ENCODE results near the gene MTERF4.

The MTERF4 gene

DNA sequence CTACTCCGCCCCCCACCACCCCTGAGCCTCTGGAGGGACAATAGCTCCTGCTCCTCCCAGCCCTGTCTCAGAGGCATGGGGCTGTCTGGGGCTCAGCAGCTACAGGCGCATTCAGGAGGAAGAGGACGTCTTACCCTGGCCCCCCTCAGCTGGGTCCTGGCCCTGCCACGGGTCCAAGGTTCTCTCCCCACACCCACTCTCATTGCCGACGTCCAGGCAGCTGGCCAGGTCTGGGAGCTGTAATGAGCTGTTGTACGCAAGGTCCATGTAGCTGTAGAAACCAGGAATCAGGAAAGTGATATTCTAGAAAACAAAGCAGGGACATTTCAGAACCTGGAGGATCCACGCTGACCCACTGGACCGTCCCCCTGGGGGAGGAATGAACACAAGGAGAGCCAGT lies 33.6 kb upstream of the MTERF4 start:
- no peak for DNase-seq (ENCODE audit: extremely low read depth in 1 of 2, low read depth in 1 of 2)

DNA sequence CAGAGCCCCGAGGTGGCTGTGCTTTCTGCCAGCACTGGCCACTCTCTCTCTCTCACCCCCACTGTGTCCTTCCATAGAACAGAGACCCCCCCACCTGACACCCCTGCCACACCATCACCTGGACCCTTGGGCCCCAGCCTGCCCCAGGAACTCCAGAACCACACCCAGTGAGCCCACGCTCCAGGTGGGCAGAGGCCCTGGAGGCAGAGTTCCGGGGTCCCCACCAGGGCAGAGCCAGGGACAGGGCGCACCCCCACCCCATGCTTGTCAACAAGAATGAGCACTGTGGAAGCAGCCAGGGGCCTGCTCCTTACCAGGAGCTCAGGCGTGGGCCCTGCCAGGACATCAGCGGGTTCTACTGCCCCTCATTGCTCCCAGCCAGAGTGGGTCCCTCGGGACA lies 32.6 kb upstream of the MTERF4 start:
- no peak for DNase-seq (ENCODE audit: extremely low read depth in 1 of 2, low read depth in 1 of 2)

DNA sequence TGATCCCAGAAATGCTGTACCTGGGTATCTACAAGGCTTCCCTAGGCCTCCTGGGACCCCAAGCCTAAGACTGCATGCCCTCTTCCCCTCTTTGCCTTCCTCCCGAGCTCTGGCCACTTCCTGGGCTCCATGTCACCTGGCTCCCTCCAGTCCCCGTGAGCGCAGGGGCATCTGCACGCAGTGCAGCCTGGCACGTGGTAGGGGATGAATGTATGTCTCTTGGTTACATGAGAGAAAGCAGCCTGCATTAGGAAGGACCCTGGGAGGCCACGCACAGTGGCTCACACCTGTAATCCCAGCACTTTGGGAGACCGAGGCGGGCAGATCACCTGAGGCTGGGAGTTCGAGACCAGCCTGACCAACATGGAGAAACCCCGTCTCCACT lies 31.3 kb upstream of the MTERF4 start:
- no peak for DNase-seq (ENCODE audit: extremely low read depth in 1 of 2, low read depth in 1 of 2)

DNA sequence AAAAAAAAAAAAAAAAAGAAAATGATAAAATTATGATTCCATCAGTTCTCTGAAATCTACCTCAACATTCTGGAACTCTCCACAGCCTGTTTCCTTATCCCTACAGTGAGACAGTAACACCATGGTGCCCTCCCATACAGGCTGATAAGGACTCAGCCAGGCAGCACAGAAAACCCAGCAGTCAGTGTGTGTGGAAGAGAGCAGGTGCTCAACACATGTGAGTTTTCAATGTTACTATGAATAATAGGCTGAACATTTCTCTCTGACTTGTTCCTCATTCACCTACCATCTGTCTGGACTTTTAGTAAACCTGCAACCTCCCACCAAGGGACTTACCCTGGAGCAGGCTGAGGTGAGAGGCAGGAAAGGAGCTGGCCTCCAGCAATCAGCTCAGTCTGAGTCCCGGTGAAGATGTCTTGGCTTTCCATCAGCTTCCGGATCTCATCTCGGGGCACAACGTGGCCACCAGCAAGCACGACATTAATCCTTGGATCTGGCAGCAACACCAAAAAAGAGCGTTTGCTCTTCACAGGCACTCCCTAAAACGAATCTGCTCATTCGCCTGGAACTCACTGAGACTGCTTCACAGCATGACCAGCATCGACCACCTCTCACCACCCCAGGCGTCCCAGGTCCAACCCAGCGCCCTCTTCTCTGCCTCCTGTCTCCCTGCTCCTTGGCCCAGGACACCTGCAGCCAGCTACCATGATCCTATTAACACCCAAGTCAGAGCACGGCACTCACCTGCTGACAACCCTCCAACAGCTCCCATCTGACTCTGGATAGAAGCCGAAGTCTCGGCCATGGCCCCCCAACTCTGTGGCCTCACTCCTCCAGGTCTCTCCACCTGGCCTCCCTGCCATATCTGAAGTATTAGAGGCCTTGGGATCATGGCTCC lies 30.7 kb upstream of the MTERF4 start:
- no peak for DNase-seq (ENCODE audit: extremely low read depth in 1 of 2, low read depth in 1 of 2)

DNA sequence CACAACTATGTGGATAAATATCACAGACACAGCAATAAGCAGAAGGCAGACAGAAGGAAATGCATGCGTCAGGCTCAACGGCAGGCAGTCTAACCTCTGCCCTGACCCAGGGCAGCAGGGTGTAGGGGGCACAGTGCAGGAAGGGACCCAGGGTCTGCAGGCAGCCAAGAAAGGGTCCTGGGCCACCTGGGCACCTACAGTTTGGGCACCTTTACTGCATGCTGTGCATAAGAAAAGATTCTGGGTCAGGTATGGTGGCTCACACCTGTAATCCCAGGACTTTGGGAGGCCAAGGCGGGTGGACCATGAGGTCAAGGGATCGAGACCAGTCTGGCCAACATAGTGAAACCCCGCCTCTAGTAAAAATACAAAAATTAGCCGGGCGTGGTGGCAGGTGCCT lies 29.4 kb upstream of the MTERF4 start:
- no peak for DNase-seq (ENCODE audit: extremely low read depth in 1 of 2, low read depth in 1 of 2)

DNA sequence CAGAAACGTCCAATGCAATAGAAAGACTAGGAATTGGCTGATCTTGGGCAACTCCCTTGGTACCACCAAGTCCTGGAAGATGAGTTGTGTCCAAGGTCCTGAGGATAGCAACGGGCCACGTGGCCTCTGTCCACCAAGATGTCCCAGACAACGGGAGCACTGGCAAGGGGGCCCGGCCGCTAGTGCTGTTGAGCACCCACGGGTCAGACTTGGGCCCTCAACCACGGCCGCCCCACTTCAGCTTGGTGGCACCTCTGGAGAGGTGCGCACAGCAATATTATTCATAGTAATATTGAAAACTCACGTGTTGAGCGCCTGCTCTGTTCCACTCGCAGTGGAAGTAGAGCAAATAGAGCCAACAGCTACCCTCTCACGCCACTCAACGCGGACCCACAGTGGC lies 28.2 kb upstream of the MTERF4 start:
- no peak for DNase-seq (ENCODE audit: extremely low read depth in 1 of 2, low read depth in 1 of 2)

DNA sequence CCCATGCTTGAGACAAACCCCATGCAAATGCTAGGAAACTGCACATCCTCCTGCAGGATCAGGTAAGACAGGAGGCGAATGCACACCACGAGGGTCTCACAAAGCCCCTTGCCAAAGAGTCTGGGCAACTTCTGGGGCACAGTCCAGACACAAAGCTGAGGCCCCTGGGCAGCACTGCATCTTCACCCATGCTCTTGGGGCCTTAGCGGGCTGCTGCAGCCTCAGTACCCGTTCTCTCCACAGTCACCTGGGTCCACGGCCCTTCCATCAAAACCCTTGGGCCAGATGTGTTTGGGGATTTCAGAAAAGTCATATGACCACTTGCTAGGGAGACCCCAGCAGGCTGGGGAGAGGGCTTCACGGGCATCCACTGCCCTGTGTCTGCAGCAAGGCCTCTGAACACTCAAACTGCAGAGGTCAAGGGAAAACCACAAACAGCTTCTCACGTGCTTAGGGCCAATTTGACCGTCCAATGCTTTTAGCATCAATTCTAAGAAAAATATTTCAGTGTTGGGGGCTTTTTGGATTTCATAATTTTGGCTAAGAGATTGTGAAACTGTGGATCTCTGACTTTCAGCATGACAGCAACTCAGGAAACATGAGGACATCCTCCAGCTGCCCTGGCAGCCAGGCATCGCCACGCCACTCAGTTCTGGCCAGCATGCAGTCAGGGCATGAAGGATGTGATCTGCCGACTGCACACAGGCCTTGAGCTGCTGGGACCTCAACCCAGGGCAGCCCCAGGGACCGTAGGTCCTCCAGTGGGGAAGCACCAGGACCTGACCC lies 27.2 kb upstream of the MTERF4 start:
- no peak for DNase-seq (ENCODE audit: extremely low read depth in 1 of 2, low read depth in 1 of 2)

DNA sequence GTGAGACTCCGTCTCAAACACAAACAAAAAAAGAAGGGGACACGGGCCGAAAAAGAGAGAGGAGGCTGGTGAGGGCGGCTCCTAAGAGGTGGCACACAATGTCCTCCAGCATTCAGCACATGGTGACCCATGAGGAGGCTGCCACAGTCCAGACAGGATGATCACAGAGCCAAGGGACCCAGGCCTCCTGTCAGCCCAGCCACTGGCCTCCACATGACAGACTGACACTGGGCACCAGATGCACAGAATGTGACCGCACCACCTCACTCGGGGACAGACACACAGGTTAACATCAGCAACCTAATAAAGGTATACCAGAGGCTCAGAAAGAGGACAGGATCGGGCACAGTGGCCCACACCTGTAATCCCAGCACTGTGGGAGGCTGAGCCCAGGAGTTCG lies 26.2 kb upstream of the MTERF4 start:
- no peak for DNase-seq (ENCODE audit: extremely low read depth in 1 of 2, low read depth in 1 of 2)

DNA sequence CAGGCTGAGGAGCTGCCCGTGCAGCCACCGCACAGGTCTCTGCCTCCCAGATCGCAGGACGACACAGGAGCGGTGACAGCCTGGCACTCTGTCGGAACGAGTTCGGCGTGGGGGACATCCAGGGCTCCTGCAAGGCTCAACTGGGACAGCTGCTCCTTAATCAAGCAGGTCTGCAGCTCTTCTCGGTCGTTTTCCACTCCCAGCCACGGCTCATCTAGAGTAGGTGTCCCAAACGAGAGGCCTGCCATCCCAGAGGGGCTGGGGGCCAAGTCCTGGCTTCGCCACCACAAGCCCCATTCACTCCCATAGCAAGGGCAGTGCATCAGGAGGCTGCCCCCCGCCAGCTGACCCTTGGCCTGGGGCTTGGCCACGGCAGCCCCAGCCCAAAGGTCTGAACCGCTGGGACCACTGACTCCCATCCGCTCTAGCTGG lies 24.7 kb upstream of the MTERF4 start:
- DNase-seq (ENCODE audit: extremely low read depth in 1 of 2, low read depth in 1 of 2): no peak

DNA sequence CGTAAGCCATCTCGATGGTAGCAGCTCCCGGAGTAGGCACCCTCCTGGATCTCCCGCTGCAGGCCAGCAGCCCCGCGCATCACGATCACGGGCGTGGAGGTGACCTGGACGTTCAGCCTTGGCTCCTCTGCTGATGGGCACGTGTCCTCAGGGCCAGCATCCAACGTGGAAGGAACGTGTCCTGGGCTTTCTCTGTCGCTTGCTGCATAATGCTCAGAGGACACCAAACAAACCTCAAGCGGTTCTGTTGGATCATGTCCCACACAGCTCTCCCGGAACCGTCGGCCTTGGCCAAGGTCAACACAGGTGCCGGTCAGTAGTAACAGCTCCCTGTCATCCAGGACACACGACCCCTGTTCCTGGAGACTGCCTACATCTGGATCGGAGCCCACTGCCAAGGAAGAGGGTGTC lies 24.1 kb upstream of the MTERF4 start:
- DNase-seq (ENCODE audit: extremely low read depth in 1 of 2, low read depth in 1 of 2): no peak

DNA sequence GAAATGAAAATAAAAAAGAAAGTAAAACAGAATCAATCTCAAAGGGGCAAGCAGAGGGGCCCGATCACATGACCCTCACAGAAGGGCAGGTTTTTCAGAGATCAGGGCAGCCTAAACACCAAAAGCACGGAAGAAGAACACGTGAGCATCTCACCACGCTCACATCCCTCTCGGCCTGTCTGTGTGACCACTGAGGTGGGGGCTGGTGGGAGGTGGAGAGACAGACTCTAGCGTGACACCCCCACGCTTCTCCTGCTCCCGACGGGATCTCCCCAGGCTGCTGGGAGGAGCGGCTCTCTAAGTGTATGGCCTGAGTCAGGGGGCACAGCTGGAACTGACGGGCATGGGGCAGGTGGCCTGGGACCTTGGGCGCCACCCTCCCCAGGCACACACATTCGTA lies 23.5 kb upstream of the MTERF4 start:
- no peak for DNase-seq (ENCODE audit: extremely low read depth in 1 of 2, low read depth in 1 of 2)

DNA sequence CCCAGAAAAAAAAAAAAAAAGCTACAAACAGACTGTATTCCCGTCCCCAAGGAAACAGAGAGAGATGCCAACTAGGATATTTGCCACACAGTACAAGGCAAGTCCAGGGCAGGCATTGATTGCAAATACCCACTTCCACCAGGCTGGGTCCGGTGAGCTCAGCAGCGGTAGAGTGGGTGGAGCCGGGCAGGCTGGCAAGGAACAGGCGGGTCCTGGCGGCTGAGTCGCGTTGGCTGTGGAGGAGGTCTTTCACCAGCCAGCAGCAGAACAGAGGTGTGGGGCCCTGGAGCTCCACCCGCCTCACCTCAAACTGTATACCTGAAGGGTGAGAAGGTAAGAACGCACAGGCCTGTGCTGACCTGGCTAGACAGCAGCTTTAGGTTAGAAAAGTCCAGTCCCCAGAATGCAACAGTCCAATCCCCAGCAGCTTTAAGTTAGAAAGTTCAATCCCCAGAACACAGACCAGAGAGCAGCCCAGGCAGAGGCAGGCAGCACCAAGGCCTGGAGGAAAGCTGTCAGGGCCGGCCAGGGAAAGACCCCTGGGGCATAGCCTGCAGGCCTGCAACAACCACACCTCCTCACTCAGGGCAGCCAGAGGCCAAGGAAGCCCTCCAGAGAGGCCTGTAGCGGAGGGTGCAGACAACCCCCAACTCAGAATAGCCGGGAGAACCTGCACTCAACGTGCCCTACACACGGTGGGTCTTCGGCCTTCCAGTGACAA lies 21.9 kb upstream of the MTERF4 start:
- DNase-seq (ENCODE audit: extremely low read depth in 1 of 2, low read depth in 1 of 2): no peak

DNA sequence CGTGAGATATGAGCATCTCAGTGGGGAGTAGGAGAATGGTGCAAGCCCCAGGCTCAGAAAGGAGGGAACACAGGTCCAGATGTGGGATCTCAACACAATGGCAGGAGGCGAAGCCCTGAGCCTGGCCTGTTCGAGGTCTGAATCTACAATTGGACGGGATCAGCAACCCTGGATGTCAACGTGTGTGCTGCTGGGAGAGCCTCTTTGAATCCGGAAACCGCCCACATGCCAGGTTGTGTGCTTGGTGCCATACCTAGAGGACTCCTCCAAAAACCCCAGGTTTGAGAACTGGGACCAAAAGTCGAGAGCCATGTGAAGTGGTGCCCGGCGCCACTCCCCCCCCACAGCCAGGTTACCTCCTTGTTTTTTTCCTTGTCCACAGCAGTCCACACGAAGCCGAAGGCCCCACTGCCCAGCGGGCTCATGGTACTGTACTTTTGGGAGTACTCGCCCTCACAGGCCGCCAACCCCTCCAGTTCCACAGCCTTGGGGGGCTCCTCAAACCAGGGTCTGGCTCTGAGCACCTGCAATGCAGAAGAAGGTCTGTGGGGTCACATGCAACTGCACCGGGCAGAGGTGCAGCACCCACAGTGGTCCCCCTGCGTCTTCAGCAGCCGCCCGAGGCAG lies 20.4 kb upstream of the MTERF4 start:
- no peak for DNase-seq (ENCODE audit: extremely low read depth in 1 of 2, low read depth in 1 of 2)

DNA sequence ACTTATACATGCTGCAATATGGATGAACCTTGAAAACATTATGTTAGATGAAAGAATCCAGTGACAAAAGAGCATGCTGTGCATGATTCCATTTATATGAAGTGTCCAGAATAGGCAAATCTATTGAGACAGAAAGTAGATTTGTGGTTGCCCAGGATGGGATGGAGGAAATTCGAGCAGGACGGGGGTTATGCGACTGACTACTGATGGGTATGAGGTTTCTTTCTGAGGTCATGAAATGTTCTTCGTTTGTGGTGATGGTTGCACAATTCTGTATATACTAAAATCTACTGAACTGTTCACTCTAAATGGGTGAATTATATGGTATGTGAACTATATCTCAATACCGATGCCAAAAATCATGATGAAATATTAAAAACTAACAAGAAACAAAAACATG lies 18.9 kb upstream of the MTERF4 start:
- no peak for DNase-seq (ENCODE audit: extremely low read depth in 1 of 2, low read depth in 1 of 2)

DNA sequence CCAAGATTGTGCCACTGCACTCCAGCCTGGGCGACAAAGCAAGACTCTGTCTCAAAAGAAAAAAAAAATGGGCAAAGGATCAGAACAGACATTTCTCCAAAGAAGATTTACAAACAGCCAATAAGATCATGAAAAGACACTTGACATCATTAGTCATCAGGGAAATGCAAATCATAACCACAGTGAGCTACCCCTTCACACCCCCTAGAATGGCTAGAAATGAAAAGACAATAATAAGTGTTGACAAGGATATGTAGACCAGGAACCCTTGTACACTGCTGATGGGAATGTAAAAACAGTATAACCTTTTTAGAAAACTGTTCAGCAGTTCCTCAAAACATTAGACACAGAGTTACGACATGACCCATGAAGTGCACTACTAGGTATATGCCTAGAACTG lies 18.4 kb upstream of the MTERF4 start:
- no peak for DNase-seq (ENCODE audit: extremely low read depth in 1 of 2, low read depth in 1 of 2)

DNA sequence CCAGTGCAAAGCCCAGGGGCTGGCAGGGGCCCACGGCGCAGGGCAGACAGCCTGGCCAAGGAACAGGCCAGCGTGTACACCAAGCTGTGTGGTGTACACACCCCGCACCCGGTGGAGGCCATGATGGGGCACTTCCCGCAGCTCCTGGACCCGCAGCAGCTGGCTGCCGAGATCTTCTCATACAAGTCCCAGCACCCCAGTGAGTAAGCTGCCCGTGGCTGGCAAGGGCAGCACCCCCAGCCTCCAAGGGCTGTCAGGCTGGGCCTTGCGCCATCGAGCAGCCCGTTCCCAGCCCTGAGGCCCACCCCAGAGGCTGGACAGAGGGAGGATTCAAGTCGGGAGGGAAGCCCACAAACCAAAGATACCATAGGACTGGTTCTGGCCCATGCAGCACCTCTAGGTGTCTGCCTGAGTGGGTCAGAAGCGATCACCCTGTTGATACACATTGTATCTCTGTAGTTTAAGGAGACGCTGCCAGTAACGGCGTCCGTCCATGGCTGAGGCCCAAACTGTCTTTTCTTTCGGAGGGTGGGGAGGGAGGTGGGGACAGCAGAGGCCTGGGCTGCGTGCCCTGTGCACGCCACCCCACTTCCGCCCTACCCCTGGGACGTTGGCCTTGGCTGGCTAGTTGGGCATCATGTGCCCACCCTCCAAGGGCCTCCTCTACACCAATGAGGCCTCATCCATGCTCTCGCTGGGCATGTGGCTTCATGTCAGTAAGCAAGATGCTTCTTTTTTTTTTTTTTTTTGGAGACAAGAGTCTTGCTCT lies 16.8 kb upstream of the MTERF4 start:
- DNase-seq (ENCODE audit: extremely low read depth in 1 of 2, low read depth in 1 of 2): no peak

DNA sequence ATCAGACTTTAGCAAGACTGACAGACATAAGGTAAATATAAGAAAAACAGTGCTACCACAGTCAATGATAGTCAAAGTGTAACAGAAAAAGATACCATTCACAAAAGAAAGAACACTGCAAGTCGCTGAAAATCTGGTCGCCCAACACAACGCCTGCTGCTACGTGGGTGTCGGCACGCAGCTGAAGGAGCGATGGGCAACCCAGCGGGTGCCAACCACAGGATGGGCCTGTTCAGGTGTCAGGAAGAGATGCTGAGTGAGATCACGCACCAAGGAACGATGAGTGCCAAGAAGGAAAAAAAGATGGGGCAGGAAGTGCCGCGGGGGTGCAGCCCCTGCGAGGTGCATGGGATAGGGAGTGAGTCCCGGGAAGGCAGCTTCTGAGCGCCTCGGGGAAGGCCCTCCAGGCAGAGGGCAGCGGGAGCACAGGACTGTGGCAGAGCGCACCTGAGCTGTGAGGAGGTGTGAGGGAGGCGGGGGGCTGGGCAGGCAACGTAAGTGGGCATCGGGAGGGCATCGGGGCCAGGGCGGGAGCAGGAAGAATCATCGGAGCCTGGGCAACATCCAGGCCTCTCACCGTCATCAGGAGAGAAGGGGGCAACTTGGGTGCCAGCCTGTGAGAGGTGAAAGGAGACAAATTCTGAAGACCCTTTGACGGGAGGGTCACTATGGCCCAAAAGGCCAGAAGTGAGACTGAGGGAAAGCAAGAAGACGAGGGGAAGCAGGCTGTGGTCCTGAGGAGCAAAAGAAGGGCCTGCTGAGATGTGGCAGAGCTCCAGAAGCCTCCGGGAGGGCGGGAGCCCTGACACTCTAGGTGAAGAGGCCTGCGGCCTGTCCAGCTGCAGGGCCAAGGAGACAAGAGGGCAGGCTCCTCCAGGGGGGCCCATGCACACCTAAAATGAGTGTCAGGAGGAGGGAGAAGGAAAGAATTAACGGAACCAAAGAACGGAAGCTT lies 14.8 kb upstream of the MTERF4 start:
- no peak for DNase-seq (ENCODE audit: extremely low read depth in 1 of 2, low read depth in 1 of 2)

DNA sequence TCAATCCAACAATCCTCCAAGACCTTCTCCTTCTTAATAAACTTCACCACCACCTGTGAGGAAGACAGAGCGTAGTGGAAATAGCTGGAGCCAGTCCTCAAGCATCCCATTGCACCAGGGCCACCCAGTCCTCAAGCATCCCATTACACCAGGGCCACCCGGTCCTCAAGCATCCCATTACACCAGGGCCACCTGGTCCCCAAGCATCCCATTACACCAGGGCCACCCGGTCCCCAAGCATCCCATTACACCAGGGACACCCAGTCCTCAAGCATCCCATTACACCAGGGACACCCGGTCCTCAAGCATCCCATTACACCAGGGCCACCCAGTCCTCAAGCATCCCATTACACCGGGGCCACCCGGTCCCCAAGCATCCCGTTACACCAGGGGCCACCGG lies 13.3 kb upstream of the MTERF4 start:
- DNase-seq (ENCODE audit: extremely low read depth in 1 of 2, low read depth in 1 of 2): no peak

DNA sequence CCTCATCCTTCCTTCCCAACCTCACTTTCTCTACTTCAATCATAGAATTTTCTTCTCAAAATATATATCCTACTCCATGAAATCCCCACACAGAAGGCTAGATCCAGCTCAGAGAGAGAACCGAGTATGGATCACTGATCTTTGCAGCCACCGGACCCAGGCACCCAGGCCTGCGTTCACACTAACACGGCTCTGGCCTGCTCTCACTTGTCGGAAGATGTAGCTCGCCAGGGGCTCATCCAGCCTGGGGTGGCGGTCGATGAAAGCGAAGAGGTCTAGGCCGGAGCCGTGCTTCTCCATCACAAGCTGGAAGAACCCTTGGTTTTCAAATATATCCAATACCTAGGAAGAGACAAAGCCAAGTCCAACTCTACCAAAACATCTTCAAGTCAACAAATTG lies 12.7 kb upstream of the MTERF4 start:
- no peak for DNase-seq (ENCODE audit: extremely low read depth in 1 of 2, low read depth in 1 of 2)
